Ramos (cell line): ENCODE data around the gene CACNB1.
"Not testable (repeated sequence)": the region's sequence is repeated elsewhere in the genome, so short reads cannot be mapped to it uniquely, and the experiment has no call there.

Experiments
- in situ Hi-C: fragments of 300-500 bp; cut with MboI; formaldehyde crosslinking; loops from one replicate; pipeline ENCODE4 v1.14.3; 2022; ENCODE audit warnings: low sequenced_read_pairs; ENCODE audit not compliant: unreplicated experiment

CACNB1 gene

GRCh38 chr17:39138431-39139160, 58.9 kb downstream of the CACNB1 start:
- in situ Hi-C loops: no loop called here

DNA sequence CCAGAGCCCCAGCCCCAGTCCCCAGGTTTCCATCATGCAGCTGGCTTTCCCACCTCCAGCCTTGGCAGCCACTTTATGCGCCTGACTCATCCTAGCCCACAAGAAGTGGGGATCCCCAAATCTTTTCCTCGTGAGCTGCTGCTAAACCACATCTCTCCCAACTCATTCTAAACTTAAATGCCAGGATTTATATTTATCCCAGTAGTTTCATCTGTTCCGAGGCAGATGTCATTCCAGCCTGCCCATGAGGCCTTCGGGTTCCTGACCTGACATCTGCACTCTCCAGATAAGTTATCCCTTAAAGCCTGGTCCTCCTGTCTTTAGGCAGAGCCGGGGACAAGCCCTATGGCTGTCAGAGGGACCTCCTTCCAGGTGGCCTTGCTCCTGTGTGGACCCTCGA, 62.6 kb downstream of the CACNB1 start:
- in situ Hi-C loops: no loop called here

DNA sequence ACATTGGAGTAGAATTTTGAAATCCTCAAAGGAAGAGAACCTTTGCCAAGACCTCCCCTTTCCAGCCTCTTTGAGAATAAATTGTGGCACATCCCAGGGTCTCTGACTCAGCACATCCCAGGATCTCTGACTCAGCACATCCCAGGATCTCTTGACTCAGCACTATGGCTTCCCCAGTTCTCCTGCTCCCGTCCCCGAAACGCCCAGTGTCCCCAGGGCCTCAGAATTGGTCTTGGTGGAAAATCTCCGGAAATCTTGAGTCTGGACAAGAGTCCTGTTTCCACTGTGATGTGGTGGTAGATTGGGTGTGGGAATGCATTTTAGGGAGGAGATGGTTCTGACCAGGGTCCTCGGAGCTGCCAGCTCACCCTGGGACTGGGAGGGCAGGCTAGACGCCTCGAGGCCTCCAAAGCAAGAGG, 65.3 kb downstream of the CACNB1 start:
- in situ Hi-C loops: no loop called here

DNA sequence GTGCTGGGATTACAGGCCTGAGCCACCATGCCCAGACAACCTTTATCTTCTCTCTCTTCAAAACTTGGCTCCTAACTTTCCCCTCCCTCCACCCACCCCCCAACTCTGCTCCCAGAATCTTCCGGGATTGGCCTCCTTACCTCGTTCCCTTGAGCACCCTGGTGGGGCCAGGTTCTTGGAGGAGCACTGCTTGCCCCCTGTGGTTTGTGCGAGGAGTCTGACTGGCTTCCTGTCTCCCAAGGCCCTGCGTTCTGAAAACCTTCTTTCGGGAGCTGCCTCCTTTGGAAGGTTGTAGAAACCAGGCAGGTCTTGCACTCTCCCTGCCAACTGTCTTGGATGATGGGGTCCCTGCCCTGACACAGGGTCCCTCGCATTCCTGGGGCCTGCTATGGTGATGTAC, 65.9 kb downstream of the CACNB1 start:
- in situ Hi-C loops: no loop called here

- in situ Hi-C loops: no loop called here
These were observed 67.3 kb downstream of the CACNB1 start for GRCh38 chr17:39130205-39130604.

- in situ Hi-C loops: not testable (repeated sequence)
These were observed 67.9 kb downstream of the CACNB1 start for GRCh38 chr17:39129544-39129943.

DNA sequence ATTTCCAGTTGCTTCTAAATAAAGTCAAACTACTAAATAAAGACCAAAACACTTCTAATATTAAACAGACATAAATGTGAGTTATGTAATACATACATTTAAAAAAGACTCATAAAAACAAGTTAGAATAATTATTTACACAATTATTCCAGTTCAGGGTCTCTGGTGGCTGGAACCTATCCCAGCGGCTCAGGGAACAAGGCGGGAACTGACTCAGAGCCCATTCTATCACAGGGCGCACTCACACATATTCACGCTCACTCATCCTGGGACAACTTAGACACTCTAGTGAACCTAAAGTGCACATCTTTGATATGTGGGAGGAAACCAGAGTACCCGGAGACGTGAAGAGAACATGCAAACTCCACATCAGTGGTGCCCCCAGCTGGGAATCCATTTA, 71.0 kb downstream of the CACNB1 start:
- in situ Hi-C loops: no loop called here

DNA sequence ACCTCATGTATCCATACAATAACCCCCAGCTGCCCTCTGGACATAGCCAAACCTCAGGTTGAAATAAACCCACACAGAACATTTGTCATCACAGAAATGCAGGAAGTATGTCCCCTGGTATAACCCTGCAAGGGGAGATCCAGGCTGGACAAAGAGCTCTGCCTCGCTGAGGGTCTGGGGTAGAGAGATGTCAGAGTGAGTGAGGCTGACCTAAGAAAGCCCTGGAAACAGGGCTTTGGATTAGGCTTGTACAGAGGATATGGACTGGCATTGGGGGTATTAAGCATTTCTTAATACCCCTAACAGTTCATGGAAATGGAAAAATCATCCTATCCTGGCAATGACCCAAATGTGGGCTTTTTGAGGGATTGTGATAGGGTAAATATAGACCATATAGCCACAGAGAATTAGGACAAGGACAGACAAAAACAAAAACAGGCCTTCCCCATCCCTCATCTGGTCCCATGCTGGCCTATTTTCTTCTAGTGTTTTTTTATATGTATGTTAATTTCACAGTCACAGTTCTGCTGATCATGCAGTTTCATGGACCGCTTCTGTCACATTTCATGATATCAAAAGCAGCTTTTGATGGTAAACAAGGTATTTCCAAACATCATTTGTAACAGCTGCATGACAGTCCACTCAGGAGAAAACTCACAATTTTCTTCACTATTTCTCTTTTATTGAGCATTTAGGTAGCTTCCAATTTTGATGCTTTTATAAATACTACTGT, 72.2 kb downstream of the CACNB1 start:
- in situ Hi-C loops: no loop called here

DNA sequence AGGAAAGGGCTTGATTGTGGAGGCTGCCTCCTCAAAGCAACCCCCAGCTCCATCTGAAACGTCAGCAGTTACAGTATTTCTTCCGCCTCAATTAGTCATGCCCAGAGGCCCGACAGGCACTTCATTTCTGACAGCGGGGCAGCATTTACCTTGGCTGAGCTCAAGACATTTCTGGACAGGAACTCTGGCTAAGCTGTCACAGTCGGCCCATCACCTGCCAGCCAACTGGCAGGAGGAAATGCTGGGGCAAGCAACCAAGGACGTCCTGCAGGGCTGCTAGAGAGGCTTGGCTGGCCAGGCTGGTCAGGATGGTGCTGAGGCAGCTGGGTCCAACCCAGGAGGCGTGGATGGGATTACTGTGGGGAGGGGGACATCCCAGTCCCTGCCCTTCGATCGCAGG, 73.8 kb downstream of the CACNB1 start:
- in situ Hi-C loops: no loop called here
